Epidermal melanocyte (primary cell): Measurements from ENCODE around the gene TASOR.
"Not testable (repeated sequence)": the region's sequence is repeated elsewhere in the genome, so short reads cannot be mapped to it uniquely, and the experiment has no call there.

Experiments used
- DNase-seq: peaks from one replicate; pipeline ENCODE4 v3.0.0; 2011; ENCODE audit warnings: low spot score; ENCODE audit not compliant: insufficient read length

The TASOR gene

GRCh38 chr3:56683122-56683817 lies at the start of gene TASOR:
Gene TASOR, minus strand, starts transcription at chr3:56683265. Its CDS starts 259 bp downstream, at chr3:56683006.
- peak; percentile 79 for DNase-seq

- DNase-seq: no peak
These were observed 49.0 kb upstream of the TASOR start for GRCh38 chr3:56732109-56732508.

- DNase-seq: no peak
These were observed 42.1 kb upstream of the TASOR start for GRCh38 chr3:56725175-56725574.

- no peak for DNase-seq
These were observed 41.6 kb upstream of the TASOR start for GRCh38 chr3:56724676-56725075.

GRCh38 chr3:56720849-56721248 lies 37.8 kb upstream of the TASOR start:
- no peak for DNase-seq

GRCh38 chr3:56718809-56719208 lies 35.7 kb upstream of the TASOR start:
- not testable (repeated sequence) for DNase-seq

GRCh38 chr3:56711344-56711743 lies 28.3 kb upstream of the TASOR start:
- no peak for DNase-seq

GRCh38 chr3:56707412-56707811 lies 24.3 kb upstream of the TASOR start:
- not testable (repeated sequence) for DNase-seq

GRCh38 chr3:56706629-56707028 lies 23.6 kb upstream of the TASOR start:
- DNase-seq: no peak

- no peak for DNase-seq
These were observed 21.6 kb upstream of the TASOR start for GRCh38 chr3:56704706-56705105.

GRCh38 chr3:56702490-56703315 lies 19.6 kb upstream of the TASOR start:
- no peak for DNase-seq

GRCh38 chr3:56700151-56700550 lies 17.1 kb upstream of the TASOR start:
- DNase-seq: no peak

- no peak for DNase-seq
These were observed 12.0 kb upstream of the TASOR start for GRCh38 chr3:56694867-56695683.

- no peak for DNase-seq
These were observed 10.7 kb upstream of the TASOR start for GRCh38 chr3:56693750-56694149.

GRCh38 chr3:56692520-56693433 lies 9.7 kb upstream of the TASOR start:
- DNase-seq: not testable (repeated sequence)

GRCh38 chr3:56692001-56692365 lies 8.9 kb upstream of the TASOR start:
- DNase-seq: not testable (repeated sequence)

GRCh38 chr3:56691165-56692000 lies 8.3 kb upstream of the TASOR start:
- no peak for DNase-seq

GRCh38 chr3:56689303-56689702 lies 6.2 kb upstream of the TASOR start:
- DNase-seq: no peak

GRCh38 chr3:56688191-56688590 lies 5.1 kb upstream of the TASOR start:
- DNase-seq: no peak

GRCh38 chr3:56684029-56684428 lies 964 bp upstream of the TASOR start:
- DNase-seq: no peak
